Upper lobe of right lung (tissue), 1 donor: ENCODE measurements around the gene DLG5. TPM values are rescaled to one million over a fixed set of nuclear protein-coding genes. Genes with fewer than 3 reads are reported as not detected.

Source experiments
- ATAC-seq: fragments of 200-7000 bp; cut with Tn5 transposase; one replicate; pipeline ENCODE4 v1.9.1; 2020; ENCODE audit warnings: mild to moderate bottlenecking, moderate library complexity
- DNase-seq: peaks from one replicate; pipeline ENCODE4 v3.0.0-alpha.2; 2020
- H3K27ac ChIP-seq: fragments of 200-600 bp; one replicate; pipeline ENCODE4 v1.8.0; 2022
- H3K27me3 ChIP-seq: fragments of 200-600 bp; one replicate; pipeline ENCODE4 v1.8.0; 2022; ENCODE audit warnings: mild to moderate bottlenecking
- H3K36me3 ChIP-seq: fragments of 200-600 bp; one replicate; pipeline ENCODE4 v1.8.0; 2022
- H3K4me1 ChIP-seq: fragments of 200-600 bp; one replicate; pipeline ENCODE4 v1.8.0; 2022
- H3K4me3 ChIP-seq: fragments of 200-600 bp; one replicate; pipeline ENCODE4 v1.8.0; 2022; ENCODE audit warnings: mild to moderate bottlenecking
- H3K9me3 ChIP-seq: fragments of 200-600 bp; one replicate; pipeline ENCODE4 v1.8.0; 2022
- intact Hi-C: fragments of 100-400 bp; cut with DNase I; formaldehyde crosslinking; loops from one replicate; pipeline ENCODE4 v1.11.0; 2022
- total RNA-seq: library from RNA; stranded (reverse); fragmentation: NEBNext Ultra II Directional; extraction: Animal tissue kit (Norgen Biotek cat#: 25700); gene quantifications from one replicate; pipeline ENCODE4 v1.2.1, GENCODE V29; 2021
- TF ChIP-seq, protein P1 (sequence below): fragments of 200-600 bp; IDR thresholded peaks from one replicate; pipeline ENCODE4 v1.8.0; 2022; ENCODE audit warnings: antibody characterized with exemption
- donor health status: DM: no; HTN: yes; CAD: no; lungs with severe emphysema.

Gene DLG5
- total RNA-seq, 1 donor from 2014 or later, result 19.3 TPM

- ATAC-seq (no peak), DNase-seq (no peak)
- intact Hi-C loops, result no loop called here
- H3K4me3 ChIP-seq, result no peak overlapping the region
- no peaks in the 10 kb centered on the region for H3K9me3 ChIP-seq
- H3K27me3 ChIP-seq, result no peaks in the 10 kb centered on the region
- peaks cover 35% of the 10 kb centered on the region for H3K36me3 ChIP-seq
- H3K27ac ChIP-seq, result no peak overlapping the region
- TF ChIP-seq, protein P1, sequence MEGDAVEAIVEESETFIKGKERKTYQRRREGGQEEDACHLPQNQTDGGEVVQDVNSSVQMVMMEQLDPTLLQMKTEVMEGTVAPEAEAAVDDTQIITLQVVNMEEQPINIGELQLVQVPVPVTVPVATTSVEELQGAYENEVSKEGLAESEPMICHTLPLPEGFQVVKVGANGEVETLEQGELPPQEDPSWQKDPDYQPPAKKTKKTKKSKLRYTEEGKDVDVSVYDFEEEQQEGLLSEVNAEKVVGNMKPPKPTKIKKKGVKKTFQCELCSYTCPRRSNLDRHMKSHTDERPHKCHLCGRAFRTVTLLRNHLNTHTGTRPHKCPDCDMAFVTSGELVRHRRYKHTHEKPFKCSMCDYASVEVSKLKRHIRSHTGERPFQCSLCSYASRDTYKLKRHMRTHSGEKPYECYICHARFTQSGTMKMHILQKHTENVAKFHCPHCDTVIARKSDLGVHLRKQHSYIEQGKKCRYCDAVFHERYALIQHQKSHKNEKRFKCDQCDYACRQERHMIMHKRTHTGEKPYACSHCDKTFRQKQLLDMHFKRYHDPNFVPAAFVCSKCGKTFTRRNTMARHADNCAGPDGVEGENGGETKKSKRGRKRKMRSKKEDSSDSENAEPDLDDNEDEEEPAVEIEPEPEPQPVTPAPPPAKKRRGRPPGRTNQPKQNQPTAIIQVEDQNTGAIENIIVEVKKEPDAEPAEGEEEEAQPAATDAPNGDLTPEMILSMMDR, result no peak
- H3K4me1 ChIP-seq, result no peaks in the 10 kb centered on the region
Observed at GRCh38 chr10:77824908-77825307, 101.6 kb downstream of the DLG5 start.

- intact Hi-C loops, result no loop called here
Observed at GRCh38 chr10:77823811-77824542, 102.6 kb downstream of the DLG5 start.

DNA sequence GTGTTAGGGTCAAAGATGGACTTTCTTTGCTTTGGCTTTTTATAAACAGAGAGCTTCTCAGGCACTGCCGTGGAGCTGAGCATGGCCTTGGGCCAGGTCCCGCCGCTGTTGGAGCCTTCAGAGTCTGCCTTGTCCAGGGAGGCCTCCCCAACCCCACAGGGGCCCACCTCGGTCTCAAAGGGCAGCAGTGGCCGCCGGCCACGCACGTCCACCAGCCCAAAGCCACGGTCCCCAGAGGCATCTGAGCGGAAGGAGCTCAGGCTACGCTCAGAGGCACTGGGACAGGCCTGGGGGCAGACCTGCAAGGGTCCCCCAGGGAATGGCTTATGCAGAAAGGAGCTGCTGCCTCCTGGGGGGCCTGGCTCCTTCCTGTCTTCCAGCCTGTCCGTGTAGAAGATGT is 105.0 kb downstream of the DLG5 start:
- H3K36me3 ChIP-seq, result peaks cover 49% of the 10 kb centered on the region
- ATAC-seq (no peak), DNase-seq (no peak)
- H3K4me3 ChIP-seq, result no peak overlapping the region
- no peak overlapping the region for H3K27ac ChIP-seq
- intact Hi-C loops, result no loop called here
- TF ChIP-seq, protein P1, result no peak
- no peaks in the 10 kb centered on the region for H3K4me1 ChIP-seq
- no peaks in the 10 kb centered on the region for H3K9me3 ChIP-seq
- H3K27me3 ChIP-seq, result no peaks in the 10 kb centered on the region

More at GRCh38 chr10:77823811-77824542, 102.6 kb downstream of the DLG5 start:
- Histone ChIP-seq H3K4me1 (no peaks in the 10 kb centered on the region), H3K4me3 (no peak overlapping the region), H3K9me3 (no peaks in the 10 kb centered on the region), H3K27ac (no peak overlapping the region), H3K27me3 (no peaks in the 10 kb centered on the region), H3K36me3 (peaks cover 35% of the 10 kb centered on the region)
- no peak for ATAC-seq
- TF ChIP-seq, protein P1, result no peak
- DNase-seq, result no peak

DNA sequence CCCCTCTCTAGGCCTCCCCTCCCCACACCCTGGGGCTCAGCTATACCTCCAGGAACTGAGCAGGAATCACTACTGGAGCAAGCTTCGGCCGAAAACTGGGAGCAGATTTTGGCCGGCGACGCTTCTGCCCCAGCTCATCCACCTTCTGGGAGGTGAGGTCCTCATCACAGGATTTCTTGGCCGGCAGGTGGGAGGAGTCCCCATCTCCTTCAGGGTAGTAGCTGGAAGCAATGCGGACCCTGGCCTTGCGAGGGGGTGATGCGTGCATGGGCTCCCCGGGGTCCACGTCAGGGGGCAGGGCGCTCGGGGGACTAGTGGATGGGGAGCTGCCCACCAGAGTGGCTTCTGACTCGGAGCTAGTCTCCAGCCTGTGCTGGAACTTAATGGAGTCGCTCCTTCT is 105.5 kb downstream of the DLG5 start:
- Histone ChIP-seq H3K9me3 (no peaks in the 10 kb centered on the region), H3K4me1 (no peaks in the 10 kb centered on the region), H3K36me3 (peaks cover 54% of the 10 kb centered on the region), H3K27ac (no peak overlapping the region), H3K27me3 (no peaks in the 10 kb centered on the region), H3K4me3 (no peak overlapping the region)
- DNase-seq (no peak), ATAC-seq (no peak)
- TF ChIP-seq, protein P1, result no peak
- intact Hi-C loops, result no loop called here

DNA sequence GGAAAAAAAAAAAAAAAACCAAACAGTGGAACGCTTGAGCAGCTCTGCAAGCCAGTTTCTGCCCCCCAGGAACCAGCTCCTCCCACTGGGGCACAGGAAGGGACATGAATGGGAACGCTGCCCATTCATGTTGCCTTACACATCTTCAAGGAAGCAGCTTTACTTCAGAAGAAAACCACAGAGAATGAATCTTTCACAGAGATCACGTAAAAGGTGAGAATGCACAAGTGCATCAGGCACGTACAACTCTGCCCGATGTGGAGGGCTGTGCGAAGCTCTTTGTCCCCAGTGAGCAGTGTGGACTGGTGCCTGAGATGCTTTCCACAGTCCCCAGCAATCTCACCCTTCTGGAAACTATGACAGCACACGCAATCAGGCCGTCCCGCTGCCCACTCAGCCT is 106.2 kb downstream of the DLG5 start:
- Histone ChIP-seq H3K4me1 (no peaks in the 10 kb centered on the region), H3K27me3 (no peaks in the 10 kb centered on the region), H3K36me3 (peaks cover 61% of the 10 kb centered on the region), H3K9me3 (no peaks in the 10 kb centered on the region), H3K4me3 (no peak overlapping the region), H3K27ac (no peak overlapping the region)
- no peak for ATAC-seq
- DNase-seq, result no peak
- TF ChIP-seq, protein P1, result no peak
- intact Hi-C loops, result no loop called here
